RWPE1 (cell line): ENCODE results near the gene THAP6.

Source experiments
- CTCF ChIA-PET: fragments of 350-600 bp; sonication (Branson Sonifier 250); formaldehyde crosslinking; extraction: SDS; loops from one replicate; lab custom pipeline; 2021; lab: Yijun Ruan, JAX
- POLR2A ChIA-PET: fragments of 400-600 bp; formaldehyde crosslinking; extraction: SDS; loops from one replicate; lab custom pipeline; 2020; ENCODE audit warnings: antibody characterized with exemption; ENCODE audit not compliant: low non-redundant PET; lab: Yijun Ruan, JAX
- DNase-seq: peaks from one replicate; pipeline ENCODE4 v3.0.0; 2012; ENCODE audit warnings: low spot score
- H3K27ac ChIP-seq: fragments of 450-650 bp; 2 replicates; pipeline ENCODE4 v1.5.1; 2017
- TF ChIP-seq, protein P1 (sequence below): fragments of 450-650 bp; conservative IDR thresholded peaks from 2 replicates; pipeline ENCODE4 v1.5.1; 2017; ENCODE audit warnings: low read depth, mild to moderate bottlenecking

Gene THAP6

DNA sequence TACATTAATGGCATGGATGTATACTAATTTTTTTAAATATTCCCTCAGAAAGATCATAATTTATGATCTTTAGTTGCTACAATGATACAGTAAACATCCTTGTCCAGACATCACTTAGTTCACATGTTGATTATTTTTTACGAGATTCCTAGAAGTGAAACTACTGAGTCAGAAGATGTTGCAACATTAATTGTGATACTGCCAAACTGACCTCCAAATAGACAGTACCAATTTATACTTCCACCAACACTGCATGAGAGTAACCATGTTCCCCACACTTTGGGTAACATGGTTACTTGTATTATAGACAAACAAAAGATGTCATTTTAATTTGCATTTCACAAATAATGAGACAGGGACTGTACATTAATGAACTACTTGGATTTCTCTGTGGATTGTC lies 19.7 kb upstream of the THAP6 start:
- TF ChIP-seq, protein P1, sequence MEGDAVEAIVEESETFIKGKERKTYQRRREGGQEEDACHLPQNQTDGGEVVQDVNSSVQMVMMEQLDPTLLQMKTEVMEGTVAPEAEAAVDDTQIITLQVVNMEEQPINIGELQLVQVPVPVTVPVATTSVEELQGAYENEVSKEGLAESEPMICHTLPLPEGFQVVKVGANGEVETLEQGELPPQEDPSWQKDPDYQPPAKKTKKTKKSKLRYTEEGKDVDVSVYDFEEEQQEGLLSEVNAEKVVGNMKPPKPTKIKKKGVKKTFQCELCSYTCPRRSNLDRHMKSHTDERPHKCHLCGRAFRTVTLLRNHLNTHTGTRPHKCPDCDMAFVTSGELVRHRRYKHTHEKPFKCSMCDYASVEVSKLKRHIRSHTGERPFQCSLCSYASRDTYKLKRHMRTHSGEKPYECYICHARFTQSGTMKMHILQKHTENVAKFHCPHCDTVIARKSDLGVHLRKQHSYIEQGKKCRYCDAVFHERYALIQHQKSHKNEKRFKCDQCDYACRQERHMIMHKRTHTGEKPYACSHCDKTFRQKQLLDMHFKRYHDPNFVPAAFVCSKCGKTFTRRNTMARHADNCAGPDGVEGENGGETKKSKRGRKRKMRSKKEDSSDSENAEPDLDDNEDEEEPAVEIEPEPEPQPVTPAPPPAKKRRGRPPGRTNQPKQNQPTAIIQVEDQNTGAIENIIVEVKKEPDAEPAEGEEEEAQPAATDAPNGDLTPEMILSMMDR = no peak
- POLR2A ChIA-PET = no interaction called here
- CTCF ChIA-PET = no interaction called here
- H3K27ac ChIP-seq = no peak overlapping the region
- DNase-seq = no peak

DNA sequence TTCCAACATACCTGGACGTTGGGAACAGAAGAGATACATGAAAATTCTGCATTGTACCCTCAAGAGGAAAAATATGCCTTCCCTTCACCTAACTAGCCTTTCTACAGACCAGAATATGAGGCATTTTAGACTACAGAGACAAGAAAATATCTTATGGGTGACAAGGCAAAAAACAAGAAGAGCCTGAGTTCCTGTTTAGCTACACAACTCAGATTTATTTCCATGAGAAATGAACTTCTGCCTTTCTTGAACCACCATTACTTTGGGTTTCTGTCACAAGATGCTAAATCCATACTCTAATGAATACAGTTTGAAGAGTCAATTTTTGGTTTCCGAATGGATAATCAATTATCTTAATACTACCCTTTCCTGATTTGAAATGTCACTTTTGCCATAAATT lies 18.8 kb upstream of the THAP6 start:
- POLR2A ChIA-PET = no interaction called here
- H3K27ac ChIP-seq = no peak overlapping the region
- no peak for DNase-seq
- TF ChIP-seq, protein P1 = no peak
- CTCF ChIA-PET = no interaction called here

DNA sequence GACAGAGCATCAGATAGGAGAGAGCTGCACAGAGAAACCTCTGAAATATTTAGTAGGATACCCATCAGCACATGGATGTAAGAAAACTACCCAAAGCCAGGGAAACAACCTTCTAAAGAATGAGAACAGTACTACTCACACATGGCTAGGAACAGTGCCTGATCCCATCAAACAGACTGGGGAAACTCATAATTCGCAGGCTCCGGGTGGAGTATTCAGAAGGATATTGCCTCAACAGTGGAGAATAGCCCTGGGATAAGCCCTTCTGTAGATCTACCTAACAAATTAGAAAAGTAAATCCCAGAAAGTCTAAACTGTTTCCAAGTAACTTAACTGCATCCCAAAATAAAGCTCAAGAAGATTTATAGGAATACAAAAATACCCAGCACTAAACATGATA lies 17.9 kb upstream of the THAP6 start:
- CTCF ChIA-PET = interaction anchor here (1.1 kb wide), 1 partner anchor 28 kb away, joined by 3 read pairs; no protein-coding TSS in a partner anchor
- no peak overlapping the region for H3K27ac ChIP-seq
- TF ChIP-seq, protein P1 = no peak
- POLR2A ChIA-PET = interaction anchor here (0.6 kb wide), 1 partner anchor 65 kb away, joined by 6 read pairs; no protein-coding TSS in a partner anchor
- no peak for DNase-seq

DNA sequence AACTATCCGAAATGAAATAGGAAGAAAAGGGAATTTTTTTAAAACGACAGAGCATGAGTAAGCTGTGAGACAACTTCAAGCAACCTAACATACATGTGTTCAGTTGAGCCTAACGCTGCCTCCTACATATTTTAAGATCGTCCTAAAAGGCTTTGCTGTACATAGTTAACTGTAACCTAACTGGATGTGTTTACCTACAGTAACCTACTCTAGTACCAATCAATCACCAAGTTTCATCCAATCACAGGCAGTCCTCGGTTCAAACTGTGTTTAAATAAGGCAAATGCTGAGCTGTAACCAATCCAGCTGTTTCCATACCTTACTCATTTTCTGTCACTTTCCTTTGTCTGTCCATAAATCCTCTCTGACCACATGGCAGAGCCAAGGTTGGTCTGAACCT lies 17.1 kb upstream of the THAP6 start:
- ChIA-PET CTCF (interaction anchor here (1.1 kb wide), 1 partner anchor 29 kb away, joined by 3 read pairs; no protein-coding TSS in a partner anchor), POLR2A (interaction anchor here (0.6 kb wide), 1 partner anchor 672 kb away, joined by 5 read pairs; no protein-coding TSS in a partner anchor)
- no peak overlapping the region for H3K27ac ChIP-seq
- DNase-seq = no peak
- TF ChIP-seq, protein P1 = no peak

DNA sequence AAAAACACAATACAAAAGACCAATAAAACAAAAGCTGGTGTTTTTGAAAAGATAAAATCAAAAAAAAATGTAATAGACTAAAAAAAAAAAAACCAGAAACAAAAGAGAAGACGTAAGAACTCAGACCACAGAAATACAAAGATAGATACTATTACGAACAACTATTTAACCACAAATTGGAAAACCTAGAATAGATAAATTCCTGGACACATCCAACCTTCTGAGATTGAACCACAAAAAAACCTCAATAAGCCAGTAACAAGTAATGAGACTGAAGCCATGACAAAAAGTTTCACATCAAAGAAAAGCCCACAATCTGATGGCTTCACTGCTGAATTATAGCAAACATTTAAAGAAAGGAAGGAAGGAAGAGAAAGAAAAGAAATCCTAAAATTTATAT lies 16.2 kb upstream of the THAP6 start:
- TF ChIP-seq, protein P1 = no peak
- no peak overlapping the region for H3K27ac ChIP-seq
- no peak for DNase-seq
- POLR2A ChIA-PET = no interaction called here
- CTCF ChIA-PET = interaction anchor here (0.6 kb wide), 1 partner anchor 8 kb away, joined by 3 read pairs; no protein-coding TSS in a partner anchor

DNA sequence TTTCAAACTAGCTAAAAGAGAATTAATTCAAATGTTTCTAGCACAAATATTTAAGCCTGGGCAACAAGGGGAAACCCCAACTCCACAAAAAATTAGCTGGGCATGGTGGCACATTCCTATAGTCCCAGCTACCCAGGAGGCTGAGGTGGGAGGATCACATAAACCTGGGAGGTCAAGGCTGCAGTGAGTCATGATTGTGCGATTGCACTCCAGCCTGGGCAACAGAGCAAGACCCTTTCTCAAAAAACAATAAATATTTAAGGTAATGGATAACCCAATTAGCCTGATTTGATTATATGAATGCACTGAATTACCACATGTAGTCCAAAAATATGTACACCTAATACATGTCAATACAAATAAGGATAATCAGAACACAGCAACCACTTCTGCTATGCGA lies 14.4 kb upstream of the THAP6 start:
- ChIA-PET CTCF (interaction anchor here (0.6 kb wide), 1 partner anchor 908 kb away, joined by 3 read pairs; no protein-coding TSS in a partner anchor), POLR2A (interaction anchor here (0.6 kb wide), 1 partner anchor 118 kb away, joined by 9 read pairs; no protein-coding TSS in a partner anchor)
- TF ChIP-seq, protein P1 = no peak
- no peak overlapping the region for H3K27ac ChIP-seq
- no peak for DNase-seq
